Head of caudate nucleus (tissue), 42 donors: Measurements from ENCODE around the gene BCL2L2.
A peak's percentile ranks its signal among the peaks of the same experiment; 100 is the strongest.
"Not testable (repeated sequence)": the region's sequence is repeated elsewhere in the genome, so short reads cannot be mapped to it uniquely, and the experiment has no call there.

ENCODE experiments used
- DNase-seq, 42 donors: peaks; one replicate each; pipeline versions ENCODE4 v3.0.0 to v3.0.0-alpha.2; 2020 to 2021; ENCODE audit warnings: mixed read lengths in 7 of 42
- intact Hi-C: fragments of 100-400 bp; cut with DNase I; formaldehyde crosslinking; loops from one replicate; pipeline ENCODE4 v1.15.0; 2022

BCL2L2 gene

GRCh38 chr14:23306412-23307145 is at the start of gene BCL2L2:
Gene BCL2L2 (plus strand): TSS chr14:23306833. CDS start chr14:23307768, 935 bp downstream.
- peak; percentile 84 to 97 (median 90) for DNase-seq
- intact Hi-C loops = loop anchor here (10.0 kb wide), 1 partner anchor 212 kb away; the partner anchor contains the start of genes ACIN1 and C14orf119

- DNase-seq = no peak
- intact Hi-C loops = no loop called here
Observed at GRCh38 chr14:23258256-23258655, 48.4 kb upstream of the BCL2L2 start.

GRCh38 chr14:23259426-23259825 is 47.2 kb upstream of the BCL2L2 start:
- intact Hi-C loops = no loop called here
- no peak for DNase-seq

- intact Hi-C loops, DNase-seq: not testable (repeated sequence)
Observed at GRCh38 chr14:23260849-23261248, 45.8 kb upstream of the BCL2L2 start.

- intact Hi-C loops = no loop called here
- no peak for DNase-seq
Observed at GRCh38 chr14:23269193-23269592, 37.4 kb upstream of the BCL2L2 start.

DNA sequence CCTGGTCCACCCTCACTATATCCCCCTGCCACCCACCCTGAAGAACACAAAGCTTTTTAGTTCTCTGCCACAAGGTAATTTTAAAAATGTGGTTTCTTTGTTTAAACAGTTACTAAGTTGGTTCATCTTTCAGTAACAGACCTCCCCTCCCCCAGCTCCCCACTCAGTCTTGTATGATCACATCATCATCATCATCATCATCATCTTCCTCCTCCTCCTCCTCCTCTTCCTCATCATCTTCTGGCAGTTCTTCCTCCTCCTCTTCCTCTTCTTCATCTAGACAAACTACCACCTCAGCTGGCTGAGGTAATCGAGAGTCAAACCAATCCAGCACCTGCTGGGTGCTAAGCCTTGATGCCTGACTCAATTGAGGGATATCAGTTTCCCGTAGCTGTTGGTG is 31.2 kb upstream of the BCL2L2 start:
- no peak for DNase-seq
- intact Hi-C loops = no loop called here

GRCh38 chr14:23277189-23277588 is 29.4 kb upstream of the BCL2L2 start:
- DNase-seq = no peak
- intact Hi-C loops = no loop called here

DNA sequence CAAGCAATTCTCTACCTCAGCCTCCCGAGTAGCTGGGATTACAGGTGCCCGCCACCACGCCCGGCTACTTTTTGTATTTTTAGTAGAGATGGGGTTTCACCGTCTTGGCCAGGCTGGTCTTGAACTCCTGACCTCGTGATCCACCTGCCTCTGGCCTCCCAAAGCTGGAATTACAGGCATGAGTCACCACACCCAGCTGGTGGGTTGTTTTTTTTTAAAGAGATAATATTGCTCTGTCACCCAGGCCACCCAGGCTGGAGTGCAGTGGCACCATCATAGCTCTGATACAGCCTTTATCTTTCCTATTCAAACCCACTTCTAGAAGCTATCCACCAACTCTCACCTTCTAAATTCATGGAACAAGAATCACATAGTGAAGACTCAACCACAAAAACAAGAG is 28.7 kb upstream of the BCL2L2 start:
- DNase-seq, intact Hi-C loops: not testable (repeated sequence)

- no peak for DNase-seq
- intact Hi-C loops = no loop called here
Observed at GRCh38 chr14:23281247-23281646, 25.4 kb upstream of the BCL2L2 start.

GRCh38 chr14:23284654-23285529 is 21.7 kb upstream of the BCL2L2 start:
- peak in 1 of 42 donors; percentile 52 for DNase-seq
- intact Hi-C loops = no loop called here

DNA sequence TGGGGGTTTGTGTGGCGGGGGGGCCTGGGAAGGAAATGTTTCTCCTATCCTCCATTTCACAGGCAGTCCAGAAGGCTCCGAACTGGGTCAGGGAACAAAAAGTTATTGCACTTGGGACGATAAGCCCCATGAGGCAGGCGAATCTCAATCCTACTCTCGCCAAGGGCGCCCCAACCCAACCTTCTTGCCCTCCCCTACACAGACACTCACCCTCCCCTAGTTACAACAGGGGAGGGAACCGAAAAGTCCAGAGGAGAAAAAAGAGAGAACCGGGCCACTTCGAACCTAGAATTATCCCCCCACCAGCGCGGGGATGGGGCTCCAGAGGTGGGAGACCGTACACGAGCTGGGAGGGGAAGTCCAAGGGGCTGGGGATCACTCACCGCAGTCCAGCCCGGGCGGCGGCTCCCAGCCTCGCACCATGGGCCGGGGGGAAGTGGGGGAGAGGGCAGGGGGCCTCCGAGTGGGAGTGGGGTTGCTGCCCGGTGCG is 21.1 kb upstream of the BCL2L2 start:
- intact Hi-C loops = loop anchor here (1.0 kb wide), 1 partner anchor 16 kb away; no protein-coding TSS in a partner anchor
- peak in 4 of 42 donors; percentile 17 to 32 (median 27) for DNase-seq

DNA sequence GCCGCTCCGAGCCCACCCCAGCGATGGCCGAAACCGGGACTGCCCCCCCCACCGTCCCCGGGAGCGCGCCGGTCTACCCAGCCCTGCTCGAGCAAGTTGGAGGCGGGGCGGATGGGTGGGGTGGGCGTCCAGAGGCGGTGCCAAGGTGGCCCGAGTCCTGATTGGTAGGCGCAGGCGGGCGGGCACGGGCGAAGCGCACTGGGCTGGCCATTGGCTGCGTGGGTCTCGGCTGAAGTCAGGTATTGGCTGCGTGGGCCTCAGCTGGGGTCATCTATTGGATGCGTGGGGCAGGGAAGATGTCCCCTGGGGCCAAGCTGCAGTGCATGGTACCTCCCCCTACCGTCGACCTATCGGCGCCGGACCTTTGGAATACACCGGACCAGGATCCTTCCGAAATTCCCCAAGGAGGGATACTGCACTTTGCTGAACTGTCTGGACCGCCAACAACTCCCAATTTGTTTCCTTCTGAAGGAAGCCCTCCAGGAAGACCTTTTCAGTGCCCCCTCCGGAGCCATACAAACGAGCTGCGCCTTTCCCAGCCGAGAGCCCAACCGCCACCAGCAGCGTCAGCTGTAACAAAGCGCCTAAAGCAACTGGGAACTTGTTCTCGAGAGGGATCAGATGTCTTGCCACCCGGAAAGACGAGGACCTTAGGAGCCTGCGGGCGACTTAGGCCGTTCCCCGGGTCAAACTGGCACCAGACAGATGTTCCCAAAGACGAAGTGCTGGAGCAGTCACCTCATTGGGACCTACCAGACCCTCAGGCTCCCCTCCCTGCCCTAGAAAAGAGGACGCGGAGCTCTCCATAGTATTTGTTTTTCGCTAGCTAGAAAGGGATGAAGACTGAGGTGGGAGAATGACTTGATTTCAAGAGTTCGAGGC is 20.4 kb upstream of the BCL2L2 start, which contains the start of gene HOMEZ:
TSS of gene HOMEZ (minus strand) at position 113 of the 882 bp plus-strand sequence. CDS start 180 bp downstream, outside the sequence.
- peak; percentile 98 to 100 (median 99) for DNase-seq
- intact Hi-C loops = loop anchor here (1.0 kb wide), 1 partner anchor 15 kb away; no protein-coding TSS in a partner anchor

GRCh38 chr14:23286902-23287479 is 19.6 kb upstream of the BCL2L2 start:
- intact Hi-C loops = loop anchor here (1.0 kb wide), 1 partner anchor 14 kb away; no protein-coding TSS in a partner anchor
- DNase-seq = no peak

DNA sequence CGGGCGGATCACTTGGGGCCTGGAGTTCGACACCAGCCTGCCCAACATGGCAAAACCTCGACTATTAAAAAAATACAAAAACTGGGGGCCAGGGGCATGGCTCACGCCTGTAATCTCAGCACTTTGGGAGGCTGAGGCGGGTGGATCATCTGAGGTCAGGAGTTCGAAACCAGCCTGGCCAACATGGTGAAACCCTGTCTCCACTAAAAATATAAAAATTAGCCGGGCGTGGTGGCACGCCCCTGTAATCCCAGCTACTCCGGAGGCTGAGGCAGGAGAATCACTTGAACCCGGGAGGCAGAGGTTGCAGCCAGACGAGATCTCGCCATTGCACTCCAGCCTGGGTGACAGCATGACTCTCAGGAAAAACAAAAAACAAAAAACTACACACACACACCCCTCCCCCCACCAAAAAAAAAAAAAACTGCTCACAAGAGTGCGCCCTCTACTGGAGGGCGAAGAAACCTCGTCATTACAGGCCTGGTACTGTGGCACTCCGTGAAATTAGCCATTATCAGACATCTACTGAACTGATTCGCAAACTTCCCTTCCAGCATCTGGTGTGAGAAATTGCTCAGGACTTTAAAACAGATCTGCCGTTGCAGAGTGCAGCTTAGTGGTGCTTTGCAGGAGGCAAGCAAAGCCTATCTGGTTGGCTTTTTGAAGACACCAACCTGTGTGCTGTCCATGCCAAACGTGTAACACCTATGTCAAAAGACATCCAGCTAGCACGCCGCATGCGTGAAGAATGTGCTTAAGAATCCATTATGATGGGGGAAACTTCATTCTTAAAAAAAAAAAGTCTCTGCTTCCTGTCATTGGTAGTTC is 11.7 kb upstream of the BCL2L2 start:
- intact Hi-C loops = no loop called here
- peak in 24 of 42 donors; percentile 19 to 79 (median 50) for DNase-seq

DNA sequence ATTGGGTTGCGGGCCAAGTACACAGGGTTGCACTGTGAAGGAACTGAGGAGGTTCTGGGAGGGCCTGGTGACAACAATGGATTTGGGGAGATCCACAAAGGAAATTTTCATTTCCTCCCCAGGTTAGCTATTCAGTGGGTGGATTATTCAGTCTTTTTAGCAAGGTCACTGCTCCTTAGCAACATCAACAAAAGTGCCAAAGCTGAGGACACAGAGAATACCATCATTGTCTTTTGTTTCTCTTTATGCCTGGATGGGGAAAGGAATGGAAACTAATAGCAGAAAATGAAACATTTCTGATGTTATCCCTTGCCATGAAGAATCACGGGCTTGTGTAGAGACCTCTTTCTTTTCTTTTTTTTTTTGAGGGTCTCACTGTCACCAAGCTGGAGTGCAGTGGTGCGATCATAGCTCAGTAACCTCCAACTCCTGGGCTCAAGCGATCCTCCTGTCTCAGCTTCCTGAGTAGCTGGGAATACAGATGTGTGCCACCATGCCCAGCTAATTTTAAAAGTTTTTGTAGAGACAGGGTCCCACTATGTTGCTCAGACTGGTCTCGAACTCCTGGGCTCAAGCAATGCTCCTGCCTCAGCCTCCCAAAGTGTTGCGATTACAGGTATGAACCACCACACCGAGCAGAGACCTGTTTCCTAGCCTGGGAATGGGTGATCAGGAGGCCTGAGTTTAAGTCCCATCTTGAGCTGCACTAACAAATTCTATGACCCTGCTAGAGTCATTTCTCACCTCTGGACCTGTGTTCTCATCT is 10.4 kb upstream of the BCL2L2 start:
- intact Hi-C loops = no loop called here
- peak in 1 of 42 donors; percentile 41 for DNase-seq

GRCh38 chr14:23297096-23297495 is 9.5 kb upstream of the BCL2L2 start:
- intact Hi-C loops = no loop called here
- DNase-seq = peak in 1 of 42 donors; percentile 34
